ENCODE measurements around the gene AHRR. TPM values are rescaled to one million over a fixed set of nuclear protein-coding genes. Genes with fewer than 3 reads are reported as not detected.

Gene AHRR
- polyA plus RNA-seq, 3 donors: 0.15 TPM; not detected in 1

- no peak for TF ChIP-seq CTCF (IDR thresholded peaks at IDR 0.05)
- intact Hi-C loops (cut with micrococcal nuclease): no loop called here
- H3K4me2 ChIP-seq (replicated peaks; ENCODE audit: extremely low read depth, low read length, poor library complexity, severe bottlenecking): no peak overlapping the region
Measured at GRCh38 chr5:378976-379742, 57.6 kb downstream of the AHRR start.

GRCh38 chr5:380701-381309, 59.3 kb downstream of the AHRR start:
- no peaks in the 10 kb centered on the region for H3K36me3 ChIP-seq (replicated peaks in 1 of 2; ENCODE audit: control insufficient read depth in 1 of 2, insufficient read depth in 2 of 2, low read length in 2 of 2)
- no peaks in the 10 kb centered on the region for H3K4me1 Mint-ChIP-seq
- no peaks in the 10 kb centered on the region for H4K20me1 ChIP-seq (ENCODE audit: insufficient read depth, low read length)
- TF ChIP-seq CTCF (IDR thresholded peaks at IDR 0.05): no peak
- no peaks in the 10 kb centered on the region for H3K36me3 Mint-ChIP-seq
- H3K4me2 ChIP-seq (replicated peaks; ENCODE audit: extremely low read depth, low read length, poor library complexity, severe bottlenecking): no peak overlapping the region
- H2AFZ ChIP-seq (ENCODE audit: insufficient read depth, low read depth, low read length, poor library complexity, severe bottlenecking): no peak overlapping the region
- H3K27ac Mint-ChIP-seq: no peak overlapping the region
- H3K9ac ChIP-seq (ENCODE audit: insufficient read depth, low read length, poor library complexity, severe bottlenecking): no peak overlapping the region
- H3K79me2 ChIP-seq (ENCODE audit: insufficient read depth, low read length): no peaks in the 10 kb centered on the region
- peaks cover 6 to 20% (median 16%) of the 10 kb centered on the region in 7 donors for H3K9me3 Mint-ChIP-seq
- peaks cover 0 to under 1% of the 10 kb centered on the region in 2 donors for H3K27me3 ChIP-seq (ENCODE audit: control insufficient read depth in 2 of 2, insufficient read depth in 2 of 2, low read length in 2 of 2)
- peaks cover 0 to 11% of the 10 kb centered on the region in 2 donors for H3K9me3 ChIP-seq (replicated peaks in 1 of 2; ENCODE audit: control insufficient read depth in 1 of 2, insufficient read depth in 1 of 2, low read length in 2 of 2)
- DNase-seq: peak in 2 of 3 donors; percentile 36 to 43
- no peak overlapping the region for H3K27ac ChIP-seq (ENCODE audit: low read depth in 1 of 2, low read length in 2 of 2)
- peaks cover 3 to 13% (median 8%) of the 10 kb centered on the region in 3 donors for H3K27me3 Mint-ChIP-seq (ENCODE audit: low read depth in 3 of 3)
- WGBS (ENCODE audit: insufficient coverage): no CpG with 5 or more reads among the region's 2 CpGs
- intact Hi-C loops (cut with micrococcal nuclease): no loop called here
- H3K4me3 ChIP-seq (replicated peaks in 1 of 3; ENCODE audit: low read depth in 2 of 3, low read length in 3 of 3): no peak overlapping the region
- no peaks in the 10 kb centered on the region for H3K4me1 ChIP-seq (ENCODE audit: control insufficient read depth in 1 of 2, insufficient read depth in 2 of 2, low read length in 2 of 2)
- H3K4me3 Mint-ChIP-seq: no peak overlapping the region

More at GRCh38 chr5:378976-379742, 57.6 kb downstream of the AHRR start:
- Mint-ChIP-seq H3K36me3 (no peaks in the 10 kb centered on the region), H3K27me3 (ENCODE audit: low read depth in 3 of 3) (peaks cover 14 to 30% (median 19%) of the 10 kb centered on the region in 3 donors), H3K4me3 (no peak overlapping the region), H3K4me1 (no peaks in the 10 kb centered on the region), H3K27ac (no peak overlapping the region), H3K9me3 (peaks cover 0 to 7% (median 2%) of the 10 kb centered on the region in 7 donors)
- no peaks in the 10 kb centered on the region for H4K20me1 ChIP-seq (ENCODE audit: insufficient read depth, low read length)
- no peaks in the 10 kb centered on the region for H3K79me2 ChIP-seq (ENCODE audit: insufficient read depth, low read length)
- 96% methylated on average over 10 of the region's 16 CpGs for WGBS (ENCODE audit: insufficient coverage)
- H3K9me3 ChIP-seq (replicated peaks in 1 of 2; ENCODE audit: control insufficient read depth in 1 of 2, insufficient read depth in 1 of 2, low read length in 2 of 2): no peaks in the 10 kb centered on the region
- peak in 1 of 3 donors; percentile 45 for DNase-seq
- H2AFZ ChIP-seq (ENCODE audit: insufficient read depth, low read depth, low read length, poor library complexity, severe bottlenecking): no peak overlapping the region
- H3K27ac ChIP-seq (ENCODE audit: low read depth in 1 of 2, low read length in 2 of 2): no peak overlapping the region
- peaks cover 0 to 15% of the 10 kb centered on the region in 2 donors for H3K27me3 ChIP-seq (ENCODE audit: control insufficient read depth in 2 of 2, insufficient read depth in 2 of 2, low read length in 2 of 2)
- H3K9ac ChIP-seq (ENCODE audit: insufficient read depth, low read length, poor library complexity, severe bottlenecking): no peak overlapping the region
- no peak overlapping the region for H3K4me3 ChIP-seq (replicated peaks in 1 of 3; ENCODE audit: low read depth in 2 of 3, low read length in 3 of 3)
- H3K36me3 ChIP-seq (replicated peaks in 1 of 2; ENCODE audit: control insufficient read depth in 1 of 2, insufficient read depth in 2 of 2, low read length in 2 of 2): no peaks in the 10 kb centered on the region
- peaks cover 0 to 4% of the 10 kb centered on the region in 2 donors for H3K4me1 ChIP-seq (ENCODE audit: control insufficient read depth in 1 of 2, insufficient read depth in 2 of 2, low read length in 2 of 2)
